Fibroblast of skin of scalp (primary cell): ENCODE results near the gene TCEAL8. TPM values are rescaled to one million over a fixed set of nuclear protein-coding genes. Genes with fewer than 3 reads are reported as not detected.
A peak's percentile ranks its signal among the peaks of the same experiment; 100 is the strongest.
"Not testable (repeated sequence)": the region's sequence is repeated elsewhere in the genome, so short reads cannot be mapped to it uniquely, and the experiment has no call there.

Experiments
- DNase-seq: peaks from one replicate; pipeline ENCODE4 v3.0.0-alpha.2; 2013
- polyA plus RNA-seq, 2 experiments: library from polyadenylated mRNA; unstranded; fragments of 120-200 nt; gene quantifications; one replicate each; pipeline ENCODE4 v1.2.1, GENCODE V29; 2013; ENCODE audit not compliant: insufficient read length in 2 of 2

The TCEAL8 gene, protein sequence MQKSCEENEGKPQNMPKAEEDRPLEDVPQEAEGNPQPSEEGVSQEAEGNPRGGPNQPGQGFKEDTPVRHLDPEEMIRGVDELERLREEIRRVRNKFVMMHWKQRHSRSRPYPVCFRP
- 91.7 TPM for polyA plus RNA-seq (2013, experiment 1 of 2; ENCODE audit: insufficient read length)
- polyA plus RNA-seq (2013, experiment 2 of 2; ENCODE audit: insufficient read length), result 99.2 TPM

DNA sequence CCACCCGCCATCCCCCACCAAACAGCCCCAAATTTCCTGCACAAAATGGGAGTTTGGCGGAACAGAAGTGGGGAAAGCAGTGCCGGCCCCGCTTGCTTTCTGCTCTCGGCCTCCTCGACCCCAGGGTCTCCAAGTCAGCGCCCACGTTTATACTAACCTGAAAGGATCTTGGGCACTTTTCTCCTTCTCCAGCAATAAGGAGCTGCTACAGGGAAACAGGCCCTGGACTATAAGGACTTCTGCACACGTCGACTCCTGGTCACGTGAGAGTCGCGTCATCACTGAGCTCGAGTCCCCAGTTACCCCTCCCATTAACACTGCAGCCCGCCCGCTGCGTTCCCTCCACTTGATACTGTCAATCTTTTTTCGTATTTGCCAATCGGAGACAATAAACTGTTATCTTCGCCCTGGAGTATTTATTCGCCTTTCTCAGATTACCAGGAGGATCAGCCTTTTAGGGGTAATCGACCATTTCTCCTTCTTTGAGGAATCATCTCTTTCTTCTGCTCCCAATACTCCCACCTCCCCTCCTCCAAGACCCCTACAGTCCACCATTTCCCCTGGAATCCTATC is at the start of gene TCEAL8:
Gene TCEAL8 (minus strand): TSS at position 235 of the 573 bp plus-strand sequence. CDS start 1,176 bp downstream, outside the sequence.
- peak; percentile 77 for DNase-seq

DNA sequence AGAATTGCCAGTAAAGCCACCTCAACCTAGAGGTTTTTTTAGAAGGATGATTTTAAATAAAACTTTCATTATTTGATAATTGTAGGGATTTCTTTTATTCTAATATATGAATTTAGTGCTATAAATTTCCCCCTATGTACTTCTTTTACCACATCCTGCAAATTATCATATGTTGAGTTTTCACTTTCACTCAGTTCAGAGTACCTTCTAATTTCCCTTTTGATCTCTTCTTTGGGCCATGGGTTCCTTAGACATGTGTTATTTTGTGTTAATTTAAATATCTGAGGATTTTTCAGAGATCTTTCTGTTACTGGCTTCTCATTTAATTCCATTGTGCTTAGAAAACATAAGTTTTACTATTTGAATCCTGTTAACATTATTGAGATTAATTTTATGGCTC is 49.8 kb upstream of the TCEAL8 start:
- no peak for DNase-seq

DNA sequence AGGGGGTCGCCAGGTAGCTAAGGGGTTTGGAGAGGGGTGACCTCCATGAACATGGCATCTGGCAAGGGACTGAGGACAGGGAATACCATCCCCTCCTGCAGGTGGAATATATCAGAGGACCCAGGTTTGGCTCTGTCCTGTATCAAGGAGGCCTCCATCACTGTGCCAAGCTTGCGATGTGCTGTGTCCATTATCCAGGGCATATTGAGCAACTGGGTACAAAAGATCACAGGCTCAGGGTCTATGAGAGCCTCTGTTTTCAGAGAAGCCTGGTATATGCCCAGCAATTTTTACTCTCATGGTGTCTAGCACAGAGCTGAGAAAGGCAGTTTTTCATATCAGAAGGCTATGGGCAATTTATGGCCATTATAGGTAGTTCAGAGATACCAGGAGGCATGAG is 38.2 kb upstream of the TCEAL8 start:
- DNase-seq, result no peak

DNA sequence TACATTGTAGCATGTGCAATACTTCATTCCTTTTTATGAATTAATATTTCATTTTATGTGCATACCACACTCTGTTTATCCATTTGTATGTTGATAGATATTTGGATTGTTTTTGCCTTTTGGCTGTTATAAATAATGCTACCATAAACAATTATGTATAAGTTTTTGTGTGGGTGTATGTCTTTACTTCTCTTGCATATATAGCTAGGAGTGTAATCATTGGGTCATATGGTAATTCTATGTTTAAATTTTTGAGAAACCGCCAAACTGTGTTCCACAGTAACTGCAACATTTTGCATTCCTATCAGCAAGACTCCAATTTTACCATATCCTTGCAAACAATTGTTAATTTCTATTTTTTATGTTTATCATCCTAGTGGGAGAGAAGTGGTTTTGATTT is 24.7 kb upstream of the TCEAL8 start:
- DNase-seq, result no peak

DNA sequence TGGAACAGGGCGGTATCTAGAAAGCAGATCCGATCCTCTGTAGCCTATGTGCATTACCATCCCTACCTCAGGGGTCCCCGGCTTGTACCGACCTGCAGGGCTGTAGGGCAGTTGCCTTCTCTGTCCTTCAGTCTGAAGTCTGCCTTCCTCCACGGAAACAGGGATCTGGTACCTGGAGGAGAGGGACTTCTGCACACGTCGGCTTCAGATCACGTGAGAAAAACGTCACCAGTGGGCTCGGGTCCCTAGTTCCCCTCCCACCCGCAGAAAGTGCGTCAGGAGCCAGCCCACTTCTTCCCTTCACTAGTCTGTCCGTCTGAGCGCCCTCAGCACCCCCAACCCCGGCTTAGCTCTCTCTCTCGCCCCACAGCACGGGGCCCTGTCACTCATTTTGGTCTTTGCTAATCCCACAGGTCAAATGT is 21.6 kb upstream of the TCEAL8 start, which contains the start of gene TCEAL5:
Gene TCEAL5 (minus strand): TSS at position 170 of the 422 bp plus-strand sequence. CDS start 2,187 bp downstream, outside the sequence.
- DNase-seq, result no peak

DNA sequence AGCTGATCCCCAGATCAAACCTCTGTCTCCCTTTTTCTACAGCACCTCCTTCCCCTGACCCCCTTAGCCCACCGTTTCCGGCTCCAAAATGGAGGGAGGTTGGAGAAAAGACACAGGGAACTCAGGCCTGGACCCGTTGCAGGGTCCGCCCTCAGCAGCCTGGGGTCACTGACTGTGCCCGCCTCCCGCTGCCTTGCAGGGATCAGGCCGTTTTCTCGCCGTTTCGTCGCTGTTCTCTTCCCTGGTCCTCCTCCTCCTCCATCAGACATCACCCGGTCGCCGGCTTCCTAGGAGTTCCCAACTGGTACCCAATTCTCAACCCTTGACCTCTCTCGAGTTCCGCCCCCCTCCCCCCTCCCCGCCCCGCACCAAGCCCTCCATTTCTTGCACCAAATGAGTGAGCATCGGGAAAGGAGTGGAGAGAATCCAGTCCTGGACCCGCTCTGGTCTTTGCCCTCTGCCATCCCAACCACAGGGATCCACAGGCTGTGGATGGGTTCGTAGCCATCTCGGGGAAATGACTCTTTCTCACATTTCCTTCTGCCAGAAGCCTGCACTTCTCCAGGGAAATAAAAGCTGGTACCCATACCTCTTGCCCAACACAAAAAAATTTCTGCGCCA is 21.1 kb upstream of the TCEAL8 start:
- no peak for DNase-seq

DNA sequence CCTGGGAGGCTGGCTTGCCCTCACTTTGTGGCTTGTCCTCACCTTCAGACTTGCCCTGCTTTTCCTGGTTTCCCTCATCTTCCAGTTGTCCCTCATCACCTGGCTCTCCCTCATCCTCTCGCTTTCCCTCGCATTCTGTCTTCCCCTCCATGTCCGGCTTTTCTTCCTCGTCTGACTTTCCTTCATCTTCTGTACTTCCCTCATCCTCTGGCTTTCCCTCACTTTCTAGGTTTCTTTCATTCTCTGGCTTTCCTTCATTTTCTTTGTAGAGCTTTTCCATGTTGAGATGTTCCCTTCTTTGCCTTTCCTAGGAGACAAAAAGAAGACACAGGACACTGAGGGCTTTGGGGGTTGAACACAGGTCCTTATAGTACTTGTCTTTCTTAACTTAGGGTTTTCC is 19.3 kb upstream of the TCEAL8 start:
- DNase-seq, result no peak

DNA sequence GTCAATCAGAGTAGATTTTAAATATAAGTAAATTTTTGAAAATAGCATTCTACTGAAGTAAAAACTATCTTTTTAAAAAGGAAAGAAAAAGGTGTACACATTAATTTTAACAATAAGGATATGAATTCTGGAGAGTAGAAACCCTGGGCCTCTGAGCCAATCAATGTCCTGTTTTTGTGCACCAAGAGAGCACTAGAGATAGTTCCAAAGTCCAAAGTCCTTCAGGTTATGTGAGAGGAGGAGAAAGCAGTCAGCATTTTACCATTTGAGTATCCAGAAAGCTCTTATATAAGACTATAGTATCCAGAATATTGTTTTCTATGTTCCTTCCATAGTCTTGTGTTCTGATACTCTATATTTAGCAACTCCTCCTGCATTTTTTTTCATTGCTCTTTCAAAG is 3.3 kb upstream of the TCEAL8 start:
- no peak for DNase-seq

DNA sequence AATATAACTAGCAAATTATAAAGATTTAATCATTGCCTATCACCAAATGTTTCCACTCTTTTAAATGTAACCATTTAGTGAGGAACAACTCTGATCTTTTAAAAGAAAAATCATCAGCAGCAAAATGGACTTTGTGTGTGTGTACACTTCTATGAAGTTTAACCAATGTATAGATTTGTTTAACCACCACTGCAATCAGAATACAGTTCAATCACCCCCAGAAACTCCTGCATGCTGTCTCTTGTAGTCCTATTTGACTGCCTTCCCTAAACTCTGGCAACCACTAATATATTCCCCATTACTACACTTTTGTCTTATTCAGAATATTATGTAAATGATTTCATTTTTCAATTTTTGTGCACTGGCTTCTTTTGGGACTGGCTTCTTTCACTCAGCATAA is 1.7 kb upstream of the TCEAL8 start:
- no peak for DNase-seq

DNA sequence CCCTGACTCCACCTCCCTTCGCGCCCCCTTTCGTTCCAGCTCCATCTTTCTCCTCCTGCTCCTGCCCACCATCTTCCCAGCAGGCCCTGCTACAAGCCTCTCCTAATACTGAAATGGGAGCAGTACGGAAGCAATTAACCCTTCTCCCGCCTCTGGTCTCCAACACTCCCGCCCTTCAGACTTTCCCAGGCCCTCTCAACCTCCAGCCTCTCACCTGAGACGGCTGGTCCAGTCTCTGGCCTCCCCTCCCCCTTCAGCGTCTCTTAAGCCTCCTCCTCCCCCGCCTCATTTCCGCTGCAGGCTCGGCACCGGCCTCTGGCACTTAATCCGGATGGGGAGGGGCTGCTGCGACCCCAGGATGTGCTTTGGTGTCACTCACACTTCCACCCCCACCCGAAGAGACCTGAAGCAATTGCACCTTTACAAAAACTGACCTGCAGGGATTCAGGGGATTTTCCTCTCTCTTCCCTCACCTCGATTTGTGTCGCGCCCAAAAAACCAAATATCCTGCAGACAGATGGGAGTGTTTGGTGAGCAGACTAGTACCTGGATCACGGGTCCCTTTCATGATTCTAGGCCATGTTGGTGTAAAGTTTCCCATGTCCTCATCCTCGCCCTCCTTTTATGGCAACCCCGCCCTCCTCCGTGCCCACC is 657 bp downstream of the TCEAL8 start:
- DNase-seq, result peak; percentile 28

DNA sequence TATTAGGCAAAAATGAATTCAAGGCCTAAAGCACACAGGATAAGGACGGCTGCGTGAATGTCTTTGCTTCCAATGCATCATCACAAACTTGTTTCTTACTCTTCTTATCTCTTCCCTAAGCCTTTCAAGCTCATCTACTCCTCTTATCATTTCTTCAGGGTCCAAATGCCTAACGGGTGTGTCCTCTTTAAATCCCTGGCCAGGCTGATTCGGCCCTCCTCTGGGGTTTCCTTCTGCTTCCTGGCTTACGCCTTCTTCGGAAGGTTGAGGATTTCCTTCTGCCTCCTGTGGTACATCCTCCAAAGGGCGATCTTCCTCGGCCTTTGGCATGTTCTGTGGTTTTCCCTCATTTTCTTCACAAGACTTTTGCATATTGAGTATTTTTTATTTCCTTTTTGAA is 1.3 kb downstream of the TCEAL8 start:
- DNase-seq, result peak; percentile 4

DNA sequence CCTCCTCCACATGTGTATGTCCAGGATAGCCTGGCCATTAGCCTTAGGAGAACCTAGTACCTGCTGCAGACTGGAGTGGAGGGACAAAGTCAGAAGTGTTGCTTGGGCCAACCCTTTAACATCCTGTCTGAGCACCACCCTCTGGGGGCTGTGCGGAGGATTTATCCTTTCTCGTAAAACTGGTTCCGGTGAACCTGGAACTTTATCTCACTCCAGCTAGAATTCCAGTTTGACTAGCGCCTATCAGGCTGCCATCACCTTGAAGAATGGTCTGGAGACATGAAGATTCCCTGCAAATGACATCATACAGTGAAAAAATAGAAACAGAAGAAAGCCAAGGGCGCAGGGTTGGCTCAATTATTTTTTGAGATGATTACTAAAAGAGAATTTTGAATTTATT is 4.0 kb downstream of the TCEAL8 start:
- DNase-seq, result no peak

DNA sequence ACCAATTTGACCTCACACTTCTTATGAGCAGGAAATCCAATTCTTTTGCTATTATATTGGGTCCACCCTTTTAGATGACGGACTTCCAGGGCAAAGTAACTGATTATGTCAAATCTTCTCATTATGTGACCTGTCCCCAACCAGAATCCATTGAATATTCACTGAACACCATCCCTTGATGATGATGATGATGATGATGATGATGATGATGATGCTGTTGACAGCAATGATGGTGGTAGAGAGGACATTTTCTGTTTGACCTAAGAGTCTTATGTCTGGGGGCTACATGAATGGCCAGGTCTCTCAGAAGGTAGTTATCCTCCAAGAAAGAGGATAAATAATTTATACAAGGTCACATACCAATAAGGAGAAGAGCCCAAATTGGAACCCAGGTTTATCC is 5.2 kb downstream of the TCEAL8 start:
- no peak for DNase-seq

DNA sequence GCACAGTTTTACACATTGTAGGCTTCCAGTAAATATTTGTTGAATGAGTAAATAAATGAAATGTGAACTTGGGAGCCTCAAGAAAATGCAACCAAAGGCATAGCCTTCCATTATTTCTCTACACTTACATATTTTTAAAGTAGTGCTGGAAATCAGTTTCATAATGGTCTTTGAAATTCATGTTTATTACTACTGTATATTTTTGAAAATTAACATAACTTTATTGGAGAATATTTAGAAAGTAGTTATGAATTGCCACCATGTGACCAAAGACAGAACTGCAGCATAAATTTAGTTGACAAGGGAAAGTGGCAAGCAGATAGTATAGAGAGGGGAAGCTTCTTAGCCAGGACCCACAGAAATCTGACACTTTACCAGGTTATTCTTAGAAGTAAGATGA is 6.4 kb downstream of the TCEAL8 start:
- peak; percentile 17 for DNase-seq

DNA sequence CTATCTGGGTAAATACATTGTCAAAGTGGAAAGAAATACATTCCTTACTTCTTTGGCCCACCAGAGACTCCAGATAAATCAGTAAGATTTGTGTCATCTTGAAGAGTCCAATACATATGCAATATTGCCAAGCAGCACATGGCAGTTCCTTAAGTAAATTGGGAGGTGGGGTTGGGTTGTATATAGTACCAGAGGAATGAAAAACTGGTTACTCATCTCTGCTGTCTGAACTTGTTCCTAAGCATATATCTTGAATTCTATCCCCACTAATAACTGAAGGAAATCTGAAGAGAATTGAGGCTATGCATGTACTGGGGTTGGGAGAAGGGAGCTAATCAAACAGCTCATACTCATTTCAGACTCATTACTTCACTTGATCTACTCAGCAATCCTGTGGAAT is 14.8 kb downstream of the TCEAL8 start:
- DNase-seq, result no peak

DNA sequence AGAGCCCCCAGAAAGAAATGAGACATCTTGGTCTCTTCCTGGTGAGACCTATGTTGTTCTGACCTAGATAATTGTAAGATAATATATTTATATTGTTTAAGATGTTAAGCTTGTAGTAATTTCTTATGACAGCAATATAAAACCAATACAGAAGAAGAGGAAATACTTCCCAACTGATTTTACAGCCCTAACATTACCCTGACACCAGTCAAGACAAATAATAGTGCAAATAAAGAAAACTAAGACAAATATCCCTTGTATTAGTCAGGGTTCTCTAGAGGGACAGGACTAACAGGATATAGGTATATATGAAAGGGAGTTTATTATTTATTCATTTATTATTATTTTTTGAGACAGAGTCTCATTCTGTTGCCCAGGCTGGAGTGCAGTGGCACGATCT is 18.7 kb downstream of the TCEAL8 start:
- no peak for DNase-seq

DNA sequence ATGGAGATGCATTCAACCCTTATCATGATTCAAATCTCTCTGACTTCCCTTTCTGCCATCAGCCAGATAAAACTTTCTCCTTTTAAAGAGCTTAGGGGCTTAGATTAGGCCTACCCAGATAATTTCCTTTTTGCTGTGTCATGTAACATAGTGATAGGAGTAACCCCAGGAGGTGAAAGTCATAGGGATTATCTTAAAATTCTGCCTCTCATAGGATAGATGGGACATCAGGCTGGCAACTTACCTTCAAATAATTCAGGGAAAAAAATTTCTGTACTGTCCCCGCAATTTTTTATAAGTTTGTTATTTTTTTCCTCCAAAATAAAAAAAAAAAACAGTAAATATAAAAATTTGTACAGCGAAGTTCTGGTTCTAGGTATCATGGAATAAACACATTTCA is 19.3 kb downstream of the TCEAL8 start:
- not testable (repeated sequence) for DNase-seq

DNA sequence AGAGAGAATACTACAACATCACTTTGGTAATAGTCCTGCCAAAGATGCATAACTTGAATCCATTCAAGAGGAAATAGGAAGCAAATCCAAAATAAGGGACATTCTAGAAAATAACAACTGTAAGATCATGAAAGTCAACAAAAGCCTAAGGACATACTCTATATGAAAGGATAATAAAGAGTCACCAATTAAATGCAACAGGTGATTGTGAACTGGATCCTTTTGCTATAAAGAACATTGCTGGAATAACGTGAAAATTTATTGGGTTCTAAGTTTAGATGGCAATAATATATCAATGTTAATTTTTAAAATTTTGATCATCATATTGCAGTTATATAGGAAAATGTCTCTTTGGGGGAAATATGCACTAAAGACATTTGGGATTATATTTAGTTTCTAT is 20.1 kb downstream of the TCEAL8 start:
- DNase-seq, result no peak

DNA sequence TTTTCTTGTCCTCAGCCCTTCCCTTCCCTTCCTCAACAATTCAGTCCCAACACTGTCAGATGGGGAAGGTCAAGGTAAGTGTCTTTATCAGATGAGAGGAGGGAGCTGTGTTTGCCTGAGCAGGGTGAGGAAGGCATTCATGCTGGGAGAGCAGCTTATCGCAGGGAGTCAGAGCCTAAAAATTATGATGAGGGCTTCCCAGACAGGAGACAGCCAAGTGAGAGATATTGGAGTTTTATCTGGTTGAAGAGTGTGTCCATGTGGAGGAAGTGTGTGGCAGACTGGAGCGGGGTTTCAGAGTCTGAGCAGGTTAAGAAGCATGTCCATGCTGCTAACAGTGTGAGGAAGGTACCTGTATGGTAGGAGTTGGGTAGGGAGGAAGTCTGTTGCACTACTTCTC is 21.7 kb downstream of the TCEAL8 start:
- no peak for DNase-seq

DNA sequence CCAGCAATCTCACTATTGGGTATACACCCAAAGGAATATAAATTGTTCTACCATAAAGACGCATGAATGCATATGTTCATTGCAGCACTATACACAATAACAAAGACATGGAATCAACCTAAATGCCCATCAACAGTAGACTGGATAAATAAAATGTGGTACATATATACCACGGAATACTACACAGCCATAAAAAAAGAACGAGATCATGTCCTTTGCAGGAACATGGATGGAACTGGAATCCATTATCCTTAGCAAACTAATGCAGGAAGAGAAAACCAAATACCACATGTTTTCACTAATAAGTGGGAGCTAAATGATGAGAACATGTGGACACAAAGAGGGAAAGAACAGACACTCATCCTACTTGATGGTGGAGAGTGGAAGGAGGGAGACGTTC is 29.0 kb downstream of the TCEAL8 start:
- not testable (repeated sequence) for DNase-seq

DNA sequence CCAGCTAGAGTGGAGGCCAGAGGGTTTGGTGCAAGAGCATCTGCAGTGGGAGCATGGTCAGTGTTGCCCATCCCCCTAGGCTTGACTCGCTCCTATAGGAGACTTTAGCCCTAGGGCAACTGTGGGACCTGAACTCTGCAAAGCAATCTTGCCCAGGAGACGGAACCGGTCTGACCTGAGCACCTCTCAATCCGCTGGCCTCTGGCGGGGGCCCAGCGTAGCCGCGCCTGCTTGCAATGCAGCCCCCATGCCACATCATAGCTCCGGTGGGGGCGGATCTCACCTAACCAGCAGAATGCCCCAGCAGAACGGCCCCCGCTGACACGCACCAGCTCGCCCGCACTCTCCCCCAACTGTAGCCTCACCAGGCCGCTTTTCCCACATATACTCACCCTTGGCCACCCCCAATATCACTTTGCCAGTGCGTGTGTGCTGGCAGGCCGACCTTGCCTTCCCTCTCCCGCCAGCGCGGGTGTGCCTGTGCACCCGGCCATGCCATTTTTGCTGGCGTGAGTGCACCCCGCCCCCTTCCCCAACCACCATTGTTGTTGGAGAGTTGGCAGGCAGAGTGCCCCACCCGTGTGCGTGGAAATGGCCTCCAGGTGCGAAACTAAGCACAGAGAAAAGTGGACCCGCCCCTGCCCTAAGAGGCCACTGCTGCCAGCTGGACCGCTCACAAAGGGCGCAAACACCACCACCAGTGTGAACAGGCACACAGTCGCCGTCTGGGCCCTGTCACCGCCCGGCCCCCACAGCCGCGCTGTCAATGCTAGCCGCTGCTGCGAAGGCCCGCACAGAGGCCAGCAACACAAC is 34.2 kb downstream of the TCEAL8 start:
- no peak for DNase-seq

DNA sequence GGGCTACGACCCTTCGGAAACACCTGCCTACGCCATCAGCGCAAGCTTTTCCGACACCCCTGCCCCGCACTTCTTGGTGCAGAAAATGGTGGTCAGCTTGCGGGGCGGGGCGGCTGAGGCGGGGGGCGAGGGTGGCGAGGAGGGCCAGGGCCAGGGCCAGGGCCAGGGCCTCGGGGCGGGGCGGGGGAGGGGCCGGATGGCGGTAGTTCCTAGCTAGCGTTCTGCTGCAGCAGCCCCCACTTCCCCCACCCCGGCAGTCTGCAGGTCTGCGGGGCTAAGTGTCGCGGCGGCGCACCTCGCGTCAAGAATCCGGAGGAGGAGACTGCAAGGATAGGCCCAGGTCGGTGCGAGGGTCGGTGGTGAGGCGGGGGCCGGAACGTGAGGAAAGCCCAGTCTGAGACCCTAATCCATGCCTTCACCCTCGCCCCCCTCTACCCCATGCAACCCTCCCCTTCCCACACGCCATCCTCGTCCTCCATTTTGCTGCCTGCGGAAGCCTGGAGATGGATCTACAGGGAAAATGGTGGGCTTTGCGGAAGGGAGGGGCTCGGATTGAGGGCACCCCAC is 39.4 kb downstream of the TCEAL8 start:
- peak; percentile 19 for DNase-seq
